WERI-Rb-1 (cell line): Measurements from ENCODE around the gene SCN2B.

Experiments
- DNase-seq: peaks from one replicate; pipeline ENCODE4 v3.0.0-alpha.2; 2020
- H3K27ac ChIP-seq: fragments of 250-450 bp; sonication (Bioruptor Pico); 2 replicates; pipeline ENCODE4 v1.5.1; 2020; ENCODE audit warnings: mild to moderate bottlenecking, moderate library complexity
- H3K27me3 ChIP-seq: fragments of 250-450 bp; sonication (Bioruptor Pico); 2 replicates; pipeline ENCODE4 v1.5.1; 2021; ENCODE audit warnings: mild to moderate bottlenecking, low read depth, moderate library complexity; ENCODE audit not compliant: insufficient read depth, severe bottlenecking
- H3K36me3 ChIP-seq: fragments of 250-450 bp; sonication (Bioruptor Pico); 2 replicates; pipeline ENCODE4 v1.5.1; 2020; ENCODE audit warnings: mild to moderate bottlenecking, moderate library complexity
- H3K4me3 ChIP-seq: 2 replicates; pipeline ENCODE4 v1.5.1; 2011; ENCODE audit warnings: low read depth, mild to moderate bottlenecking, control low read depth, low read length
- H3K9me3 ChIP-seq: fragments of 250-450 bp; sonication (Bioruptor Pico); 2 replicates; pipeline ENCODE4 v1.5.1; 2021; ENCODE audit warnings: mild to moderate bottlenecking, moderate library complexity; ENCODE audit not compliant: severe bottlenecking
- TF ChIP-seq, protein P1 (sequence below): IDR thresholded peaks from 2 replicates; pipeline ENCODE4 v1.5.1; 2011; ENCODE audit warnings: low read depth, mild to moderate bottlenecking, control low read depth, inconsistent platforms, low read length

The SCN2B gene

DNA sequence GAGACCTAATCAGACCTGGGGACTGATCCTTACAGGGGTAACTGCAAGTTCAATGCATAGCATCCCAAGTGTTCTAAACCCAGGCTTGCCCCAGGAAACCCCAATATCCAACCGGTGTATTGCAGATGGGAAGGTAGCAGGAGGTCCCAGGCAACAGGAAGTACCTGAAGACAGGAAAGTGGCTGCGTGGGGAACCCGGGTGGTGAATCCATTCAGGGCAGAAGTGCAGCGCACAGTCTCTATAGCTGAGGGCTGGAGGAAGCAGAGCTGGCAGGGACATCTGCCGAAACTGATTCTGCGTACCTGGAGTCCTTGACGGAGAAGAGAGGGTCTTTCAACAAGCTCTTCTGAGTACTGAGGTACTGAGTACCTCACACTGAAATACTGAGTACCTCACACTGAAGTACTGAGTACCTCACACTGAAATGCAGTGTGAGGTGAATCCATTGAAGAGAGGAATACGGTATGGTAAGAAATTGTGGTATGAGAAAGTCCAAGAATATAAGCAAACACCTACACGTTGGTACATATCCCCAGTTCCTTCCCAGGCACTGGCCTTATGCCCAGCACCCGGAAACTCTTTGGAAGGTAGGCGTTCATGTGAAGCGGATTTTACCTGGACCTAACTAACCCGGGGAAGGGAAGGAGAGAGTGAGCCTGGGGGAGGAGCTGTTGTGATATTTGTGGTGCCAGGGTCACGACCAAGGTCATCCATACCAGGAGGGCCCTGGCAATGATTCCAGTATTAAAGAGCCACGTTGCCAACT, 43.9 kb downstream of the SCN2B start:
- Histone ChIP-seq H3K4me3 (no peak overlapping the region), H3K36me3 (no peaks in the 10 kb centered on the region), H3K27ac (no peak overlapping the region), H3K27me3 (no peaks in the 10 kb centered on the region), H3K9me3 (no peaks in the 10 kb centered on the region)
- TF ChIP-seq, protein P1, sequence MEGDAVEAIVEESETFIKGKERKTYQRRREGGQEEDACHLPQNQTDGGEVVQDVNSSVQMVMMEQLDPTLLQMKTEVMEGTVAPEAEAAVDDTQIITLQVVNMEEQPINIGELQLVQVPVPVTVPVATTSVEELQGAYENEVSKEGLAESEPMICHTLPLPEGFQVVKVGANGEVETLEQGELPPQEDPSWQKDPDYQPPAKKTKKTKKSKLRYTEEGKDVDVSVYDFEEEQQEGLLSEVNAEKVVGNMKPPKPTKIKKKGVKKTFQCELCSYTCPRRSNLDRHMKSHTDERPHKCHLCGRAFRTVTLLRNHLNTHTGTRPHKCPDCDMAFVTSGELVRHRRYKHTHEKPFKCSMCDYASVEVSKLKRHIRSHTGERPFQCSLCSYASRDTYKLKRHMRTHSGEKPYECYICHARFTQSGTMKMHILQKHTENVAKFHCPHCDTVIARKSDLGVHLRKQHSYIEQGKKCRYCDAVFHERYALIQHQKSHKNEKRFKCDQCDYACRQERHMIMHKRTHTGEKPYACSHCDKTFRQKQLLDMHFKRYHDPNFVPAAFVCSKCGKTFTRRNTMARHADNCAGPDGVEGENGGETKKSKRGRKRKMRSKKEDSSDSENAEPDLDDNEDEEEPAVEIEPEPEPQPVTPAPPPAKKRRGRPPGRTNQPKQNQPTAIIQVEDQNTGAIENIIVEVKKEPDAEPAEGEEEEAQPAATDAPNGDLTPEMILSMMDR = no peak
- DNase-seq = no peak

DNA sequence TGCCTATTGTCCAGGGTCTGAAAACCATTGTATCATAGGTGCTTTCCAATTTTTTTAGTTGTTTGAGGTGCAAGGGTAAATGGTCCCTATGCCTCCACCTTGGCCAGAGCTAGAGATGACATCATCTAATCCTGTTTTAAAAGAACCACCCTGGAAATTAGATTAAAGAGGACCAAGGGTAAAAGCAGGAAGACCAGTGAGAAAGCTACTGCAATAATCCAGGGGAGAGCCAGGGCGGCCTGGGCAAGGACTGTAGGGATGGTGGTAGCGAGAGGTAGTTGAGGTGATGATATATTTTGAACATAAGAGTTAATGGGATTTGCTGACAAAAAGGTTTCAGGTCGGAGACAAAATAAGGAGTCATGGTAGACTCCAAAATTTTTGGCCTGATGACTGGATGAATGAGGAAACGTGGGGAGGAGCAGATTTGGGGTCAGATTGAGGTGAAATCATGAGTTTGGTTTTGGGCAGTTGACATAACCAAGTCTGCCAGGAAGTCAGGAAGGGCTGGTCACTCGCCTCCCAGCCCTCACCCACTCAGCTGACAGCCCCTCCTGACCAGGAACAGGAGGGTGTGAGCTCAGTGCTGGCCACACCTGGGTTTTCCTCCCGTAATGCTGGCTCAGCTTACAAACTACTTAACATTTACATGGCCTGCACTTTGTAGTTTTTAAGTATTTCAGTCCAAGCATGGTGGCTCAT, 46.8 kb downstream of the SCN2B start:
- no peak for DNase-seq
- TF ChIP-seq, protein P1 = no peak
- Histone ChIP-seq H3K27me3 (no peaks in the 10 kb centered on the region), H3K4me3 (no peak overlapping the region), H3K27ac (no peak overlapping the region), H3K9me3 (no peaks in the 10 kb centered on the region), H3K36me3 (no peaks in the 10 kb centered on the region)

DNA sequence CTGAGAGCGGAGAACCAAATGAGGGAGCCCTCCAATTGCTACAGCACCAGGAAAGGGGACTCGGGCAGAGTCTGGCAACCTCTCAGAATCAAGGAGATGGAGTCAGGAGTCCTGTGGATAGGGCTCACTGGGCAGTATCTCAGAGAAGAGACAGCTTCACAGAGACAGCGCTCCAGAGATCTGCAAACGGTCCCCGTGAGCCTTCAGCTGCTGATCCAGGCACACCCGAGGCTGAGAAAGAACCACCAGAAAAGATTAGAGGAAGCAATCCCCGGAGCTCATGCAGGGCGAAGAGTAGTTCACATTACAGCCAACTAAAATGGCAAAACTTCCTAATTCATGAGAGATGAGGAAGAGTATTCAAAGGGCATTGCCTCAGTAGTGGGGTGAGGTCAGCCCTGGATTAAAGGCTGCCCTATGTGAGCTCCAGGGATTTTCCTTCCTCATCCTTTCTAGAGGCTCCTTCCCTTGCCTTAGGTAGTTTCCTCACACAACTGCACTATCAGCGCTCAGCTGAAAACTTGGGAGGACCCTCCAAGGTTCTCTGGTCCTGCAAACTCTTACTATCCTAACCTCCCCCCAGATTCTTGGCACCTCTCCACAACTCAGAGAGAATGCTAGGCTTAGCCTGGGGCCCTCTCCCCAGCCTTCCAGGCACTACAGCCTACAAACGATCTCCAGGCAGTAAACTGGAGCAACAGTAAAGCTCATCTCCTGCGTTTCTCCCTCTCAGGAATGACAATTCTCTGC, 47.5 kb downstream of the SCN2B start:
- DNase-seq = no peak
- Histone ChIP-seq H3K9me3 (no peaks in the 10 kb centered on the region), H3K27ac (no peak overlapping the region), H3K36me3 (no peaks in the 10 kb centered on the region), H3K27me3 (no peaks in the 10 kb centered on the region), H3K4me3 (no peak overlapping the region)
- TF ChIP-seq, protein P1 = no peak

DNA sequence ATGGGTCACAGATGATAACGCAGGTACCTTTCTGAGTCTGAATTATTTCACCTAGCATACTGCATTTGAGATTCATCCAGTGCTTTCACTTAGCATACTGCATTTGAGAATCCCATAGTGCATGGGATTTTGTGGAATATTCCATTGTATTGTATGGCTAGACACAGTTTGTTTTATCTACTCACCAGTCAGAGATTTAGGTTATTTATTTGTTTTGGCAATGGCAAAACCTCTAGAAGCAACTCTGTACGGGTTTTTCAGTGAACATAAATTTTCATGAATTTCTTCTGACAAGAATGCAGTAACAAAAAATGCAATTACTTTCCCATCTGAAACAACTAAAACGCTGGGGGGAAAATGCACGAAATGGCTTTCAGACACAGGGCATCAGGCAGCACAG, 48.1 kb downstream of the SCN2B start:
- TF ChIP-seq, protein P1 = no peak
- H3K36me3 ChIP-seq = no peaks in the 10 kb centered on the region
- H3K9me3 ChIP-seq = no peaks in the 10 kb centered on the region
- no peaks in the 10 kb centered on the region for H3K27me3 ChIP-seq
- no peak overlapping the region for H3K27ac ChIP-seq
- no peak for DNase-seq
- H3K4me3 ChIP-seq = no peak overlapping the region

DNA sequence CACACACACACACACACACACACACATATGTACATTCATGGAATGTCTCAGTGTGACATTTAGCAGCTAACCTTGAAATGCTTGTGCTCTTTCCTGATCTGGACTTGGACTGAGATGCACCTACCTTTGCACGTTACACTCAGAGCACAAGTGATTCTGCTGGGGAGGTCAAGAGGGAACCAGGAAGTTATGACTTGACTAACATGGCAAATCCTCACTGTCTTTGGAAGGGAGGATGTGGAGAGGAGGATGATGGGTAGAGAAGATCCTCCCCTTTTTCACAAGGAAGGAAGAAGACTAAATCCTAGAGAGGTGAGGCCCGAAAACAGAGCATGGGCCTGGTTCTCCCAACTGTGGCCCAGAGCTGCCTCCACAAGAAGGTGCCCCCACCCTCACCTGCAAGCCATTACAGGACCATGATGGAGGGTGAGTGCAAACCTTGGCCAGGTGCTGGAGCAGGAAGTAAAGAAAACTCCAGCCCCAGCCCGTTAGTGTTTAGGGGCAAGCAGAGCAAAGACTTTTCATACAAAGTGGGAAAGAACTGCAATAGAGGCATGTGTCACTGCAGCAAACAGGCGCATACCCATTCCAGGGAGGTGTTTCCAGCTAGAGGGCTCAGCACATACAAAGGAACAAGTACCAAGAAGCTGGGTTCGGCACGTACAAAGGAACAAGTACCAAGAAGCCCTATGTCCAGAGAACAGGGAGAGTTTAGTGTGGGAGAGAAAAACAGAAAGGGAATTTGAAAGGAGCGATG, 50.2 kb downstream of the SCN2B start:
- H3K9me3 ChIP-seq = no peaks in the 10 kb centered on the region
- no peaks in the 10 kb centered on the region for H3K27me3 ChIP-seq
- H3K4me3 ChIP-seq = no peak overlapping the region
- no peak overlapping the region for H3K27ac ChIP-seq
- no peak for DNase-seq
- H3K36me3 ChIP-seq = no peaks in the 10 kb centered on the region
- TF ChIP-seq, protein P1 = no peak
